Measurements from ENCODE around the gene SEMA4D.

- no peak for TF ChIP-seq CTCF (IDR thresholded peaks at IDR 0.05; ENCODE audit: low read depth, low read length)
- no peak for TF ChIP-seq MYC (IDR thresholded peaks at IDR 0.05; ENCODE audit: low read depth, low read length)
- no peak for TF ChIP-seq POLR2A (IDR thresholded peaks at IDR 0.05; ENCODE audit: extremely low read depth, insufficient read length)
These were observed 146.8 kb downstream of the SEMA4D start for GRCh38 chr9:89350988-89351557.

Measured in NB4 (cell line).